ENCODE measurements around the gene TBC1D22A. TPM values are rescaled to one million over a fixed set of nuclear protein-coding genes. Genes with fewer than 3 reads are reported as not detected.

TBC1D22A gene
- total RNA-seq, 1 donor from 2014 or later = 23.2 TPM

- Mint-ChIP-seq H3K27me3 (no peaks in the 10 kb centered on the region), H3K4me3 (ENCODE audit: low read depth) (no peak overlapping the region), H3K36me3 (ENCODE audit: insufficient read depth) (peaks cover 29% of the 10 kb centered on the region), H3K27ac (no peak overlapping the region), H3K9me3 (ENCODE audit: low read depth) (peaks cover 38% of the 10 kb centered on the region), H3K4me1 (ENCODE audit: low read depth) (peaks cover 5% of the 10 kb centered on the region)
- no peak for TF ChIP-seq CTCF (IDR thresholded peaks at IDR 0.05; ENCODE audit: unreplicated experiment)
- DNase-seq (ENCODE audit: low spot score, unreplicated experiment) = no peak
Observed at GRCh38 chr22:46834021-46834737, 71.7 kb downstream of the TBC1D22A start.

GRCh38 chr22:46835288-46835687, 72.8 kb downstream of the TBC1D22A start:
- H3K27ac Mint-ChIP-seq = no peak overlapping the region
- peaks cover 29% of the 10 kb centered on the region for H3K36me3 Mint-ChIP-seq (ENCODE audit: insufficient read depth)
- TF ChIP-seq CTCF (IDR thresholded peaks at IDR 0.05; ENCODE audit: unreplicated experiment) = no peak
- DNase-seq (ENCODE audit: low spot score, unreplicated experiment) = no peak
- peaks cover 44% of the 10 kb centered on the region for H3K9me3 Mint-ChIP-seq (ENCODE audit: low read depth)
- H3K27me3 Mint-ChIP-seq = no peaks in the 10 kb centered on the region
- no peak overlapping the region for H3K4me3 Mint-ChIP-seq (ENCODE audit: low read depth)
- peaks cover 2% of the 10 kb centered on the region for H3K4me1 Mint-ChIP-seq (ENCODE audit: low read depth)

GRCh38 chr22:46835693-46836092, 73.2 kb downstream of the TBC1D22A start:
- Mint-ChIP-seq H3K27me3 (no peaks in the 10 kb centered on the region), H3K4me3 (ENCODE audit: low read depth) (no peak overlapping the region), H3K36me3 (ENCODE audit: insufficient read depth) (peaks cover 29% of the 10 kb centered on the region), H3K27ac (no peak overlapping the region), H3K9me3 (ENCODE audit: low read depth) (peaks cover 44% of the 10 kb centered on the region), H3K4me1 (ENCODE audit: low read depth) (peaks cover 2% of the 10 kb centered on the region)
- TF ChIP-seq CTCF (IDR thresholded peaks at IDR 0.05; ENCODE audit: unreplicated experiment) = no peak
- DNase-seq (ENCODE audit: low spot score, unreplicated experiment) = no peak

- Mint-ChIP-seq H3K9me3 (ENCODE audit: low read depth) (peaks cover 27% of the 10 kb centered on the region), H3K4me1 (ENCODE audit: low read depth) (peaks cover 2% of the 10 kb centered on the region)
Observed at GRCh38 chr22:46841522-46841921, 79.1 kb downstream of the TBC1D22A start.

GRCh38 chr22:46842606-46843005, 80.2 kb downstream of the TBC1D22A start:
- H3K27ac Mint-ChIP-seq = no peak overlapping the region
- peaks cover 18% of the 10 kb centered on the region for H3K9me3 Mint-ChIP-seq (ENCODE audit: low read depth)
- H3K27me3 Mint-ChIP-seq = no peaks in the 10 kb centered on the region
- DNase-seq (ENCODE audit: low spot score, unreplicated experiment) = no peak
- H3K4me3 Mint-ChIP-seq (ENCODE audit: low read depth) = no peak overlapping the region
- TF ChIP-seq CTCF (IDR thresholded peaks at IDR 0.05; ENCODE audit: unreplicated experiment) = no peak
- H3K4me1 Mint-ChIP-seq (ENCODE audit: low read depth) = peaks cover 2% of the 10 kb centered on the region
- peaks cover 7% of the 10 kb centered on the region for H3K36me3 Mint-ChIP-seq (ENCODE audit: insufficient read depth)

More at GRCh38 chr22:46841522-46841921, 79.1 kb downstream of the TBC1D22A start:
- DNase-seq (ENCODE audit: low spot score, unreplicated experiment) = no peak
- no peak for TF ChIP-seq CTCF (IDR thresholded peaks at IDR 0.05; ENCODE audit: unreplicated experiment)
- Mint-ChIP-seq H3K27me3 (no peaks in the 10 kb centered on the region), H3K36me3 (ENCODE audit: insufficient read depth) (peaks cover 11% of the 10 kb centered on the region), H3K4me3 (ENCODE audit: low read depth) (no peak overlapping the region), H3K27ac (no peak overlapping the region)

Measured in progenitor cell of endocrine pancreas (in vitro differentiated cells).